ENCODE data around the gene PCTP. TPM values are rescaled to one million over a fixed set of nuclear protein-coding genes. Genes with fewer than 3 reads are reported as not detected.

The PCTP gene
- total and polyA plus RNA-seq, 2 of the 4 experiments (the other 2 are of a cell fraction), result 11.6 to 12.9 TPM

GRCh38 chr17:55734128-55734781 lies 16.6 kb upstream of the PCTP start:
- peaks cover 3% of the 10 kb centered on the region; the same call in 1 of the 2 replicates for H3K9me1 ChIP-seq (ENCODE audit: insufficient read depth, low read length)
- BruUV-seq (replicated peaks), result no TSS peak
- POLR2A ChIA-PET (ENCODE audit: unreplicated experiment), result no interaction called here
- no peak overlapping the region for H3K27ac ChIP-seq (ENCODE audit: insufficient read depth, low read length)
- H3K9me3 ChIP-seq (ENCODE audit: control insufficient read depth, insufficient read depth, low read length), result no peaks in the 10 kb centered on the region
- peak overlapping the region; percentile 64 for H2AFZ ChIP-seq (replicated peaks; ENCODE audit: low read length, poor library complexity)
- H2BK120ac ChIP-seq (ENCODE audit: low read depth, low read length), result no peak overlapping the region
- DNase-seq, result peak; percentile 66
- H3K4me3 ChIP-seq (ENCODE audit: insufficient read depth, low read depth, low read length), result no peak overlapping the region
- H3K27me3 ChIP-seq (ENCODE audit: control insufficient read depth, insufficient read depth, low read length), result no peaks in the 10 kb centered on the region
- H4K8ac ChIP-seq (ENCODE audit: low read depth in 2 of 2, low read length in 2 of 2), result no peak overlapping the region
- in situ Hi-C loops (cut with MboI; ENCODE audit: low sequenced_read_pairs), result no loop called here
- H3K9ac ChIP-seq (ENCODE audit: low read depth, low read length), result no peak overlapping the region
- H4K5ac ChIP-seq (ENCODE audit: low read depth, low read length), result 0 out of 2 replicates have a peak overlapping the region, but pooled peaks have one; percentile 25
- H3K14ac ChIP-seq (replicated peaks; ENCODE audit: low read depth, low read length), result no peak overlapping the region
- H2BK20ac ChIP-seq (ENCODE audit: low read depth, low read length), result no peak overlapping the region
- intact Hi-C loops (cut with micrococcal nuclease), result loop anchor here (5.0 kb wide), 1 partner anchor 963 kb away; no protein-coding TSS in a partner anchor
- peaks cover 18% of the 10 kb centered on the region for H3K4me1 ChIP-seq (ENCODE audit: control insufficient read depth, insufficient read depth, low read length)
- no peaks in the 10 kb centered on the region for H3K36me3 ChIP-seq (ENCODE audit: control insufficient read depth, insufficient read depth, low read length)
- no peak overlapping the region for H2AK9ac ChIP-seq (replicated peaks; ENCODE audit: low read depth, low read length, poor library complexity)
- no peak overlapping the region for H4K91ac ChIP-seq (ENCODE audit: insufficient read depth, low read depth, low read length)
- peak overlapping the region; percentile 10 for H3K4me2 ChIP-seq (ENCODE audit: low read depth, low read length)
- H2BK5ac ChIP-seq (ENCODE audit: low read depth, low read length, poor library complexity, severe bottlenecking), result no peak overlapping the region
- dilution Hi-C loops (cut with HindIII; ENCODE audit: low sequenced_read_pairs, unreplicated experiment), result no loop called here
- WGBS, 2 experiments (ENCODE audit: extremely low coverage in 2 of 2, insufficient read length in 1 of 2), result no CpG with 5 or more reads among the region's 4 CpGs
- H3K23ac ChIP-seq (ENCODE audit: low read depth, low read length), result no peak overlapping the region
- H3K18ac ChIP-seq (ENCODE audit: low read depth, low read length), result no peak overlapping the region
- no peak overlapping the region for H3K4ac ChIP-seq (ENCODE audit: low read depth, low read length)
- CTCF ChIA-PET, result interaction anchor here (0.6 to 2.4 kb wide), 4 partner anchors 208 to 1227 kb away, joined by 3 to 9 read pairs (median 4); no protein-coding TSS in a partner anchor
- H3K56ac ChIP-seq (ENCODE audit: extremely low read depth, insufficient read depth, low read length), result no peak overlapping the region
- H4K20me1 ChIP-seq (ENCODE audit: insufficient read depth, low read length), result no peaks in the 10 kb centered on the region
- no peak overlapping the region for H2AK5ac ChIP-seq (ENCODE audit: low read depth, low read length)
- no peak overlapping the region for H2BK15ac ChIP-seq (ENCODE audit: low read depth, low read length)
- ATAC-seq (ENCODE audit: low read depth), result peak; percentile 49
- TF ChIP-seq, protein P1, sequence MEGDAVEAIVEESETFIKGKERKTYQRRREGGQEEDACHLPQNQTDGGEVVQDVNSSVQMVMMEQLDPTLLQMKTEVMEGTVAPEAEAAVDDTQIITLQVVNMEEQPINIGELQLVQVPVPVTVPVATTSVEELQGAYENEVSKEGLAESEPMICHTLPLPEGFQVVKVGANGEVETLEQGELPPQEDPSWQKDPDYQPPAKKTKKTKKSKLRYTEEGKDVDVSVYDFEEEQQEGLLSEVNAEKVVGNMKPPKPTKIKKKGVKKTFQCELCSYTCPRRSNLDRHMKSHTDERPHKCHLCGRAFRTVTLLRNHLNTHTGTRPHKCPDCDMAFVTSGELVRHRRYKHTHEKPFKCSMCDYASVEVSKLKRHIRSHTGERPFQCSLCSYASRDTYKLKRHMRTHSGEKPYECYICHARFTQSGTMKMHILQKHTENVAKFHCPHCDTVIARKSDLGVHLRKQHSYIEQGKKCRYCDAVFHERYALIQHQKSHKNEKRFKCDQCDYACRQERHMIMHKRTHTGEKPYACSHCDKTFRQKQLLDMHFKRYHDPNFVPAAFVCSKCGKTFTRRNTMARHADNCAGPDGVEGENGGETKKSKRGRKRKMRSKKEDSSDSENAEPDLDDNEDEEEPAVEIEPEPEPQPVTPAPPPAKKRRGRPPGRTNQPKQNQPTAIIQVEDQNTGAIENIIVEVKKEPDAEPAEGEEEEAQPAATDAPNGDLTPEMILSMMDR (conservative IDR thresholded peaks at IDR 0.05; ENCODE audit: low read depth, low read length), result no peak
- TF ChIP-seq FOS (IDR thresholded peaks at IDR 0.05; ENCODE audit: low read depth, low read length) (peak; percentile 37; the same call in 1 of the 2 replicates), BHLHE40 (IDR thresholded peaks at IDR 0.05; ENCODE audit: low read depth, low read length) (no peak), CEBPB (IDR thresholded peaks at IDR 0.05; ENCODE audit: low read depth, low read length) (no peak), NFE2L2 (IDR thresholded peaks at IDR 0.05; ENCODE audit: low read depth, low read length) (no peak), RCOR1 (IDR thresholded peaks at IDR 0.05; ENCODE audit: insufficient replicate concordance, low read length) (no peak), CHD1 (IDR thresholded peaks at IDR 0.05; ENCODE audit: low read depth, low read length) (no peak)
- H3K79me1 ChIP-seq (ENCODE audit: low read depth in 1 of 2, low read length in 2 of 2), result no peaks in the 10 kb centered on the region

Data from IMR-90 (cell line).